Measurements from ENCODE around the gene SPZ1.

DNA sequence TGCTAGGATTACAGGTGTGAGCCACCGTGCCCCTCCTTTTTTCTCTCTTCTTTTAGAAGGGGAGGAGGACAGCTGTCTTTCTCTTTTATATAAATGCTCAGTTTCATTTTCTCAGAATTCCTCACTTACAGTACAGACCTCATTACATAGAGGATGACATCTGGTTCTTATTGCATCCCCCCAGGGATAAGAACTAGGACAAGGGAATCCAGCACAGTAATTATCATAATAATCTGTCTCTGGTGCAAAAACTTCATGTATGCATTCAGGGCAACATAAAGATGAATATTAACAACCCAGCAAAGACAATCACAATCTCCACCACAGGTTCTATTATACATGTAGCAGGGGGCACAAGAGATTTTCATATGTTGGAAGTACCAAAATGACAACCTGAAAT, 5.1 kb downstream of the SPZ1 start:
- TF ChIP-seq, protein P1, sequence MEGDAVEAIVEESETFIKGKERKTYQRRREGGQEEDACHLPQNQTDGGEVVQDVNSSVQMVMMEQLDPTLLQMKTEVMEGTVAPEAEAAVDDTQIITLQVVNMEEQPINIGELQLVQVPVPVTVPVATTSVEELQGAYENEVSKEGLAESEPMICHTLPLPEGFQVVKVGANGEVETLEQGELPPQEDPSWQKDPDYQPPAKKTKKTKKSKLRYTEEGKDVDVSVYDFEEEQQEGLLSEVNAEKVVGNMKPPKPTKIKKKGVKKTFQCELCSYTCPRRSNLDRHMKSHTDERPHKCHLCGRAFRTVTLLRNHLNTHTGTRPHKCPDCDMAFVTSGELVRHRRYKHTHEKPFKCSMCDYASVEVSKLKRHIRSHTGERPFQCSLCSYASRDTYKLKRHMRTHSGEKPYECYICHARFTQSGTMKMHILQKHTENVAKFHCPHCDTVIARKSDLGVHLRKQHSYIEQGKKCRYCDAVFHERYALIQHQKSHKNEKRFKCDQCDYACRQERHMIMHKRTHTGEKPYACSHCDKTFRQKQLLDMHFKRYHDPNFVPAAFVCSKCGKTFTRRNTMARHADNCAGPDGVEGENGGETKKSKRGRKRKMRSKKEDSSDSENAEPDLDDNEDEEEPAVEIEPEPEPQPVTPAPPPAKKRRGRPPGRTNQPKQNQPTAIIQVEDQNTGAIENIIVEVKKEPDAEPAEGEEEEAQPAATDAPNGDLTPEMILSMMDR (IDR thresholded peaks at IDR 0.05): no peak
- TF ChIP-seq EZH2 (IDR thresholded peaks at IDR 0.05): no peak

All from neural progenitor cell (in vitro differentiated cells).